GM21576 (cell line): ENCODE measurements around the gene NXPE3.

Experiments used
- ATAC-seq: cut with Tn5 transposase; IDR thresholded peaks from one replicate; pipeline ENCODE4 v1.9.1; 2021; ENCODE audit warnings: mild to moderate bottlenecking, moderate library complexity; ENCODE audit not compliant: unreplicated experiment

The NXPE3 gene

GRCh38 chr3:101802179-101802578 lies 23.2 kb downstream of the NXPE3 start:
- no peak for ATAC-seq

- ATAC-seq = peak; percentile 90
Measured at GRCh38 chr3:101803173-101803782, 24.3 kb downstream of the NXPE3 start.

- no peak for ATAC-seq
Measured at GRCh38 chr3:101803939-101804338, 24.9 kb downstream of the NXPE3 start.

GRCh38 chr3:101806491-101806890 lies 27.5 kb downstream of the NXPE3 start:
- no peak for ATAC-seq

- ATAC-seq = peak; percentile 60
Measured at GRCh38 chr3:101807888-101808287, 28.9 kb downstream of the NXPE3 start.

- ATAC-seq = no peak
Measured at GRCh38 chr3:101809178-101810021, 30.4 kb downstream of the NXPE3 start.

- no peak for ATAC-seq
Measured at GRCh38 chr3:101810022-101810418, 31.0 kb downstream of the NXPE3 start.

GRCh38 chr3:101811875-101812274 lies 32.9 kb downstream of the NXPE3 start:
- ATAC-seq = no peak

GRCh38 chr3:101812895-101813294 lies 33.9 kb downstream of the NXPE3 start:
- ATAC-seq = no peak

- no peak for ATAC-seq
Measured at GRCh38 chr3:101813817-101814440, 34.9 kb downstream of the NXPE3 start.

GRCh38 chr3:101814835-101815234 lies 35.8 kb downstream of the NXPE3 start:
- no peak for ATAC-seq

GRCh38 chr3:101816215-101817149 lies 37.5 kb downstream of the NXPE3 start:
- no peak for ATAC-seq

- no peak for ATAC-seq
Measured at GRCh38 chr3:101817992-101818391, 39.0 kb downstream of the NXPE3 start.

GRCh38 chr3:101819649-101820206 lies 40.7 kb downstream of the NXPE3 start:
- ATAC-seq = no peak

- ATAC-seq = no peak
Measured at GRCh38 chr3:101821503-101821902, 42.5 kb downstream of the NXPE3 start.

- no peak for ATAC-seq
Measured at GRCh38 chr3:101823525-101823924, 44.5 kb downstream of the NXPE3 start.

- ATAC-seq = no peak
Measured at GRCh38 chr3:101824702-101825101, 45.7 kb downstream of the NXPE3 start.

- no peak for ATAC-seq
Measured at GRCh38 chr3:101825904-101826445, 47.0 kb downstream of the NXPE3 start.

GRCh38 chr3:101827211-101828174 lies 48.5 kb downstream of the NXPE3 start:
- peak; percentile 84 for ATAC-seq
